Gastrocnemius medialis (tissue), 4 donors: ENCODE data around the gene C11orf24. TPM values are rescaled to one million over a fixed set of nuclear protein-coding genes. Genes with fewer than 3 reads are reported as not detected.
"Not testable (repeated sequence)": the region's sequence is repeated elsewhere in the genome, so short reads cannot be mapped to it uniquely, and the experiment has no call there.

Source experiments
- ATAC-seq, 2 donors: fragments of 150-250 bp; one replicate each; pipeline ENCODE4 v1.9.1; 2016
- DNase-seq, 2 donors: peaks; one replicate each; pipeline ENCODE4 v3.0.0-alpha.2; 2019
- H3K27ac ChIP-seq, 4 donors: fragments of 200-600 bp; sonication (generic); 1 replicate in 1 of 4; 2 replicates in 3 of 4; pipeline ENCODE4 v1.5.1; 2016 to 2018; ENCODE audit warnings: mild to moderate bottlenecking in 2 of 4, moderate library complexity in 1 of 4
- H3K27me3 ChIP-seq, 3 donors: fragments of 200-600 bp; sonication (generic) in 2 of 3; 1 replicate in 1 of 3; 2 replicates in 2 of 3; pipeline versions ENCODE4 v1.5.1 to v1.6.0; 2016 to 2019; ENCODE audit warnings: mild to moderate bottlenecking in 1 of 3, moderate library complexity in 1 of 3
- H3K36me3 ChIP-seq, 2 donors: fragments of 200-600 bp; sonication (generic) in 1 of 2; one replicate each; pipeline ENCODE4 v1.5.1; 2017 to 2018
- H3K4me1 ChIP-seq, 2 donors: fragments of 200-600 bp; sonication (generic) in 1 of 2; one replicate each; pipeline ENCODE4 v1.5.1; 2016 to 2017; ENCODE audit warnings: mild to moderate bottlenecking in 2 of 2
- H3K4me3 ChIP-seq, 4 donors: fragments of 200-600 bp; sonication (generic) in 3 of 4; 1 replicate in 1 of 4; 2 replicates in 3 of 4; pipeline ENCODE4 v1.5.1; 2016 to 2019; ENCODE audit warnings: mild to moderate bottlenecking in 2 of 4
- H3K9me3 ChIP-seq, 3 donors: fragments of 200-600 bp; sonication (generic) in 2 of 3; 1 replicate in 1 of 3; 2 replicates in 2 of 3; pipeline ENCODE4 v1.5.1; 2016 to 2019
- CTCF ChIP-seq, 5 experiments: fragments of 450-650 bp in 3 of 5; fragments of 200-600 bp in 2 of 5; sonication (generic) in 2 of 5; IDR thresholded peaks in 4 of 5; conservative IDR thresholded peaks in 1 of 5; 1 replicate in 4 of 5; 2 replicates in 1 of 5; pipeline ENCODE4 v1.5.1; 2016 to 2019; ENCODE audit warnings: antibody characterized with exemption in 5 of 5, mild to moderate bottlenecking in 3 of 5, moderate library complexity in 3 of 5
- POLR2A ChIP-seq, 2 donors: fragments of 450-650 bp; IDR thresholded peaks; one replicate each; pipeline ENCODE4 v1.6.1; 2017; ENCODE audit warnings: antibody characterized with exemption in 2 of 2, mild to moderate bottlenecking in 2 of 2, moderate library complexity in 2 of 2
- in situ Hi-C, 4 donors: fragments of 200-750 bp; cut with MboI; loops; one replicate each; pipeline versions ENCODE4 v1.15.0 to v1.8.0; 2017; ENCODE audit warnings: low sequenced_read_pairs in 4 of 4
- intact Hi-C: fragments of 100-400 bp; cut with DNase I; formaldehyde crosslinking; loops from one replicate; pipeline ENCODE4 v1.15.1; 2023; ENCODE audit warnings: low total_unique reads
- total RNA-seq, 4 donors: library from RNA; depleted of rRNA; stranded (reverse); fragments of >200 nt; gene quantifications; one replicate each; pipeline versions ENCODE4 v1.1.0 to v1.2.3, GENCODE V29; 2016

C11orf24 gene
- total RNA-seq, 4 donors from 2014 or later, result 8.1 to 19.3 (median 10.6) TPM

- no peaks in the 10 kb centered on the region for H3K4me1 ChIP-seq
- DNase-seq (no peak), ATAC-seq (no peak)
- TF ChIP-seq POLR2A (IDR thresholded peaks at IDR 0.05) (no peak), CTCF (IDR thresholded peaks at IDR 0.05 in 4 of 5, conservative IDR thresholded peaks at IDR 0.05 in 1 of 5) (no peak)
- H3K36me3 ChIP-seq, result no peaks in the 10 kb centered on the region
- no peak overlapping the region for H3K27ac ChIP-seq
- no peaks in the 10 kb centered on the region for H3K9me3 ChIP-seq
- in situ Hi-C loops, result loop anchor here in 1 of 4 donors (10.0 kb wide), 1 partner anchor 63 kb away; no protein-coding TSS in a partner anchor
- H3K4me3 ChIP-seq, result no peak overlapping the region
- intact Hi-C loops, result no loop called here
- H3K27me3 ChIP-seq, result no peaks in the 10 kb centered on the region
These were observed 15.6 kb upstream of the C11orf24 start for GRCh38 chr11:68287419-68287818.

GRCh38 chr11:68284588-68284987 lies 12.8 kb upstream of the C11orf24 start:
- intact Hi-C loops, H3K36me3 ChIP-seq, H3K9me3 ChIP-seq, H3K27me3 ChIP-seq, H3K27ac ChIP-seq, ATAC-seq, DNase-seq, H3K4me1 ChIP-seq, H3K4me3 ChIP-seq: not testable (repeated sequence)
- in situ Hi-C loops, result loop anchor here in 1 of 4 donors (10.0 kb wide), 1 partner anchor 60 kb away; no protein-coding TSS in a partner anchor

GRCh38 chr11:68282861-68283230 lies 11.1 kb upstream of the C11orf24 start:
- no peak for ATAC-seq
- no peak overlapping the region for H3K27ac ChIP-seq
- no peaks in the 10 kb centered on the region for H3K27me3 ChIP-seq
- in situ Hi-C loops, result loop anchor here in 1 of 4 donors (10.0 kb wide), 1 partner anchor 58 kb away; no protein-coding TSS in a partner anchor
- no peaks in the 10 kb centered on the region for H3K36me3 ChIP-seq
- TF ChIP-seq POLR2A (IDR thresholded peaks at IDR 0.05) (no peak), CTCF (IDR thresholded peaks at IDR 0.05 in 4 of 5, conservative IDR thresholded peaks at IDR 0.05 in 1 of 5) (no peak)
- no peak overlapping the region for H3K4me3 ChIP-seq
- H3K4me1 ChIP-seq, result no peaks in the 10 kb centered on the region
- no peak for DNase-seq
- intact Hi-C loops, result no loop called here
- H3K9me3 ChIP-seq, result no peaks in the 10 kb centered on the region

GRCh38 chr11:68282141-68282860 lies 10.5 kb upstream of the C11orf24 start:
- in situ Hi-C loops (loop anchor here in 1 of 4 donors (10.0 kb wide), 1 partner anchor 58 kb away; no protein-coding TSS in a partner anchor), intact Hi-C loops (no loop called here)
- Histone ChIP-seq H3K36me3 (no peaks in the 10 kb centered on the region), H3K27me3 (no peaks in the 10 kb centered on the region), H3K9me3 (no peaks in the 10 kb centered on the region), H3K4me1 (no peaks in the 10 kb centered on the region), H3K4me3 (no peak overlapping the region), H3K27ac (no peak overlapping the region)
- ATAC-seq (no peak), DNase-seq (no peak)
- TF ChIP-seq CTCF (IDR thresholded peaks at IDR 0.05 in 4 of 5, conservative IDR thresholded peaks at IDR 0.05 in 1 of 5) (no peak), POLR2A (IDR thresholded peaks at IDR 0.05) (no peak)

GRCh38 chr11:68279676-68280075 lies 7.9 kb upstream of the C11orf24 start:
- in situ Hi-C loops, result loop anchor here in 1 of 4 donors (10.0 kb wide), 1 partner anchor 55 kb away; no protein-coding TSS in a partner anchor

More at GRCh38 chr11:68279676-68280075, 7.9 kb upstream of the C11orf24 start:
- intact Hi-C loops, result no loop called here
- TF ChIP-seq CTCF (IDR thresholded peaks at IDR 0.05 in 4 of 5, conservative IDR thresholded peaks at IDR 0.05 in 1 of 5), result no peak
- TF ChIP-seq POLR2A (IDR thresholded peaks at IDR 0.05), result no peak
- Histone ChIP-seq H3K4me3 (no peak overlapping the region), H3K27me3 (no peaks in the 10 kb centered on the region), H3K27ac (no peak overlapping the region), H3K36me3 (no peaks in the 10 kb centered on the region), H3K4me1 (no peaks in the 10 kb centered on the region), H3K9me3 (no peaks in the 10 kb centered on the region)
- ATAC-seq (no peak), DNase-seq (no peak)
